SKM-1 treated with dmso at 0.1 percent for 144 hours (cell line): ENCODE measurements around the gene S100A13.

Experiments
- DNase-seq: peaks from one replicate; lab custom pipeline; 2025; ENCODE audit not compliant: unreplicated experiment; lab: John Stamatoyannopoulos, UW

Gene S100A13

DNA sequence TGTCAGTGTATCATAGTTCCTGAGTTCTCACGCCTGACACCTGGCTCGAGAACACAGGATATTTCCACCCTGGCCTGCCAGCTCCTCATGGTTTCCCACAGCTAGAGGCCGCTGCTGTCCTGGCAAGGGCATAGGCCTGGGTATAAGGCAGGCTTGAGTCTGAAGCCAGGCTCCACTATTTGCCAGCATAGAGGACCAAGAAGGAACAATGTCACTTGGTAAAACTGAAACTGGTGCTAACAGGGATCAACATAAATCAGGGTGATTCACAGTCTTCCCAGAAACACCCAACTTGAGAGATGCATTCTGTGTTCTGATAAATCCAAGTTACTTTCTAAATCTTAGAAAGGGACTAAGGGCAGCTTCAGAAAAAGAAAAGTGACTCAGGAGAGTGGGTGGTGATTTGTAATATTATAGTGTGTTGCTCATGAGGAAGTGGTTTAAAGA is 54.7 kb downstream of the S100A13 start:
- peak; percentile 76 for DNase-seq

DNA sequence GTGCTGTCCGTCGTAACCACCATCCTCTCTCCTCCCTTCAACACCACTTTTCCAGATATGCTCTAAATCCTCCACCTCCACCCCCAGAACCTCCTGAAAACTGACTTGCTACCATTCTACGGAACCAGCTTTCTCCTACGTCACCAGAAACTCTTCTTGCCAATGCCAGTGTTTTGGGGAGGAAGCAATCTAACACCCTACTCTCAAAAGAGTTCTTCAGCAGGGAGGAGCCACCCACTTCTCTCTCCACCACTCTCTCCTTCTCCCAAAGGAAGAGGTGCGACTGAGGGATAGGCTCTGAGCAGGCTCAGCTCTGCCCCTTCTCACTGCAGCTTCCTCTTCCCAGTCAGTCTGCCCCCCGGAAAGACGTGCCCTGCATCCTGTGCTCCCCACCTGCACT is 55.6 kb downstream of the S100A13 start:
- no peak for DNase-seq

DNA sequence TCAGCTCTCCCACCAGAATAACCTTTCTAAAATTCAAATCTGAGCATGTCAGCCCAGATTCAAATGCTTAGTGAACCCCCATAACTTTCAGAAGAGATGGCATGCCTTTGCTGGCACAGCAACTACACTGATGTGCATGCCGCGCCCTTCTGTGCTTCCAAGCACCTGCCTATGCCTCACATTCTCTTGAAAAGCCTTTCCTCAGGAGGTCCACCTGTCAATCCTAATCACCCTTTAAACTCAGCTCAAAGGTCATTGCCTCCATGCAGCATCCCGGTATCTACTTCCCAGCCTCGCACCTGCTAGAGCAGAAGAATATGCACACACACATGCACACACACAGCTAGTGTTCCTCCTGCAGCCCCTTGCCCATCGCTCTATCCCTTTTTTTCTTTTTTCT is 56.4 kb downstream of the S100A13 start:
- DNase-seq: no peak

DNA sequence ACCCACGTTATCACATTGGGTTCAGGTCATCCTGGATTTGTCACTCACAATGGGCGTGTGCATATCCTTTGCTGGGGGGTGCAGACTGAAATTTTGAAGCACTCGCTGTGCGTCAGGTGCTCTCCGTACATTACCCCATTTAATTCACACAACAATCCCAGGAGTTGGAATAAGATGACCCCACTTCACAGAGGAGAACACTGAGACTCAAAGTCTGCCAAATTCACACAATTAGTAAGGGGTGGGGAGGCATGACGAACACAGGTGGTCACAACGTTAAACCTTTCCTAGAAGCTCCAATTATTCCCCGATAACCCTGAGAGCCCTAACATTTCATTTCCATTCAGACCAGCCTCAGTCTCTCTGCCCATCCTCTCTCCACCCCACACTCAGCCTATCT is 57.8 kb downstream of the S100A13 start:
- DNase-seq: no peak
